Aorta (tissue), 5 donors: ENCODE results near the gene CMTM4. TPM values are rescaled to one million over a fixed set of nuclear protein-coding genes. Genes with fewer than 3 reads are reported as not detected.

ENCODE experiments used
- ATAC-seq: fragments of 200-7000 bp; cut with Tn5 transposase; one replicate; pipeline ENCODE4 v1.9.1; 2022; ENCODE audit warnings: moderate library complexity; ENCODE audit not compliant: low FRiP score
- DNase-seq, 2 donors: peaks; one replicate each; pipeline ENCODE4 v3.0.0-alpha.2; 2020
- H3K27ac ChIP-seq, 2 donors: one replicate each; pipeline ENCODE4 v1.5.1; 2013; ENCODE audit warnings: low read length in 2 of 2, mild to moderate bottlenecking in 2 of 2, moderate library complexity in 2 of 2, control low read depth in 1 of 2, inconsistent platforms in 1 of 2, low read depth in 1 of 2
- H3K27me3 ChIP-seq, 2 donors: one replicate each; pipeline ENCODE4 v1.6.1; 2013; ENCODE audit warnings: control low read depth in 1 of 2, low read length in 1 of 2, mild to moderate bottlenecking in 1 of 2, moderate library complexity in 1 of 2; ENCODE audit not compliant: insufficient read depth in 2 of 2, control insufficient read depth in 1 of 2
- H3K36me3 ChIP-seq, 2 donors: one replicate each; pipeline ENCODE4 v1.6.1; 2013; ENCODE audit warnings: control low read depth in 1 of 2, low read length in 1 of 2, mild to moderate bottlenecking in 1 of 2; ENCODE audit not compliant: insufficient read depth in 2 of 2, control insufficient read depth in 1 of 2
- H3K4me1 ChIP-seq, 2 donors: one replicate each; pipeline ENCODE4 v1.6.1; 2013; ENCODE audit warnings: low read length in 2 of 2, control low read depth in 1 of 2, mild to moderate bottlenecking in 1 of 2, moderate library complexity in 1 of 2; ENCODE audit not compliant: insufficient read depth in 2 of 2, control insufficient read depth in 1 of 2
- H3K4me3 ChIP-seq, 2 donors: one replicate each; pipeline ENCODE4 v1.5.1; 2013; ENCODE audit warnings: low read length in 2 of 2, control low read depth in 1 of 2, mild to moderate bottlenecking in 1 of 2
- H3K9me3 ChIP-seq: one replicate; pipeline ENCODE4 v1.6.1; 2013; ENCODE audit warnings: mild to moderate bottlenecking, low read length; ENCODE audit not compliant: control insufficient read depth
- WGBS, 2 donors: extraction: QIAGEN DNeasy Blood & Tissue Kit; methylation state at CpG; one replicate each; pipeline ENCODE4 v1.1.7; 2013; 5-methylcytosine and 5-hydroxymethylcytosine counted together
- intact Hi-C, 2 donors: fragments of 100-400 bp; cut with DNase I; formaldehyde crosslinking; loops; one replicate each; pipeline versions ENCODE4 v1.14.2 to v1.15.0; 2022
- polyA plus RNA-seq, 2 donors: library from polyadenylated mRNA; stranded (reverse); fragments of 200-250 nt; gene quantifications; one replicate each; pipeline ENCODE4 v1.2.3, GENCODE V29; 2013
- total RNA-seq, 2 donors: library from RNA; stranded (reverse); fragmentation: NEBNext Ultra II Directional; extraction: Animal tissue kit (Norgen Biotek cat#: 25700); gene quantifications; one replicate each; pipeline ENCODE4 v1.2.1, GENCODE V29; 2021
- donor health status: healthy with polysubstance abuse.
- donor health status: Bipolar disorder and iron deficiency.
- donor health status: DM: no; HTN: no; CAD: no.
- donor health status: DM: no; HTN: no; CAD: no.
- donor health status: DM: yes; HTN: yes; CAD: no.

CMTM4 gene
- total and polyA plus RNA-seq, 4 donors: 8.9 to 24.9 (median 13.5) TPM

DNA sequence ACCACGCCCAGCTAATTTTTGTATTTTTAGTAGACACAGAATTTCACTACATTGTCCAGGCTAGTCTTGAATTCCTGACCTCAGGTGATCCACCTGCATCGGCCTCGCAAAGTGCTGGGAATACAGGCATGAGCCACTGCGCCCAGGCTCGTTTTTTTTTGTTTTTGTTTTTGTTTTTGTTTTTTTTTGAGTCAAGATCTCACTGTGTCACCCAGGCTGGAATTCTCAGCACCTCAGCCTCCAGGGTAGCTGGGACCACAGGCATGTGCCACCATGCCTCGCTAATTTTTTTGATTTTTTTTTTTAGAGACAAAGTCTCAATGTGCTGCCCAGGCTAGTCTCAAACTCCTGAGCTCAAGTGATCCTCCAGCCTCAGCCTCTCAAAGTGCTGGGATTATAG lies 17.5 kb upstream of the CMTM4 start:
- intact Hi-C loops: no loop called here
- 83 to 85% methylated on average over 6 of the region's 6 CpGs for WGBS, 2 donors
- H3K27me3 ChIP-seq: no peaks in the 10 kb centered on the region
- no peak overlapping the region for H3K4me3 ChIP-seq
- no peak overlapping the region for H3K27ac ChIP-seq
- no peak for ATAC-seq
- peaks cover 0 to 2% of the 10 kb centered on the region in 2 donors for H3K36me3 ChIP-seq
- no peaks in the 10 kb centered on the region for H3K4me1 ChIP-seq
- peaks cover 2% of the 10 kb centered on the region for H3K9me3 ChIP-seq
- no peak for DNase-seq

DNA sequence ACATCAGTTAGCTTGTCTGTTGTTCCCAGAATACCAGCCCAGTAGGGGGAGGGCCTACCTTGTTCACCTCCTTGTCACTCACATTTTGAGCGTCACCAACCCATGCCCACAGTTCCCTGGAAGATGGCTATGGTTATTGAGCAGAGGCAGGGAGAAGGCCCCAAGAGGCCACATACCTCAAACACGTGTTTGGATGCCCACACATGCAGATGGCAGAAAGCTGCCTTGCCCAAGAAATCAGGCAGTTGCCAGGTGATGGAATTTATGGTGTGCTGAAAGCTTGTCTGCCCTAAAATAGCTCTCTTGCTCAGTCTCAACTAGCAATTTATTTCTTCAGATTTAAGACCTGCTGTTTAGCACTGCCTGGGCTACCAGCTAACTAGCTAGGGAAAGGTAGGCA lies 16.5 kb upstream of the CMTM4 start:
- 17 to 23% methylated on average over 2 of the region's 2 CpGs for WGBS, 2 donors
- intact Hi-C loops: no loop called here
- no peak overlapping the region for H3K27ac ChIP-seq
- no peak overlapping the region for H3K4me3 ChIP-seq
- H3K27me3 ChIP-seq: no peaks in the 10 kb centered on the region
- H3K9me3 ChIP-seq: peaks cover 2% of the 10 kb centered on the region
- no peak for DNase-seq
- H3K36me3 ChIP-seq: peaks cover 0 to 2% of the 10 kb centered on the region in 2 donors
- H3K4me1 ChIP-seq: no peaks in the 10 kb centered on the region
- peak; percentile 33 for ATAC-seq

DNA sequence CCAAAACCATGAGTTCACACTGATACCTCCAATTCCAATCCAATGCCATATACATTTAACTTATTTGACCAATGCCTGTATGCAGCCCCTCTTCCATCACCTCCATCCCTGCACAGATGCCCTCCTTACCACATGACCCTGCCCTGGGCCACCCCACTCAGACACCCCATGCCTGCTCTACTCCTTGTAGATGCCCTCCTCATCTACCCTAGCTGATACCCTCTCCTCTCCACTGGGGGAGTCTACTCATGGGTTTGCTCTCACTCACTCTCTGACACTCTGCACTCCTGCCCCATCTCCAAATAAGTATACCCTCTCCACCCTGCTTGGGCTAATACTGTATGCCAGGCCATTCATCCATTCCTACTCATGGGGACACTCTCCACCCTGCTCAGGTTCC lies 16.0 kb upstream of the CMTM4 start:
- H3K27me3 ChIP-seq: no peaks in the 10 kb centered on the region
- H3K9me3 ChIP-seq: peaks cover 2% of the 10 kb centered on the region
- DNase-seq: no peak
- ATAC-seq: no peak
- intact Hi-C loops: no loop called here
- H3K4me1 ChIP-seq: no peaks in the 10 kb centered on the region
- H3K36me3 ChIP-seq: no peaks in the 10 kb centered on the region
- H3K4me3 ChIP-seq: no peak overlapping the region
- H3K27ac ChIP-seq: no peak overlapping the region

DNA sequence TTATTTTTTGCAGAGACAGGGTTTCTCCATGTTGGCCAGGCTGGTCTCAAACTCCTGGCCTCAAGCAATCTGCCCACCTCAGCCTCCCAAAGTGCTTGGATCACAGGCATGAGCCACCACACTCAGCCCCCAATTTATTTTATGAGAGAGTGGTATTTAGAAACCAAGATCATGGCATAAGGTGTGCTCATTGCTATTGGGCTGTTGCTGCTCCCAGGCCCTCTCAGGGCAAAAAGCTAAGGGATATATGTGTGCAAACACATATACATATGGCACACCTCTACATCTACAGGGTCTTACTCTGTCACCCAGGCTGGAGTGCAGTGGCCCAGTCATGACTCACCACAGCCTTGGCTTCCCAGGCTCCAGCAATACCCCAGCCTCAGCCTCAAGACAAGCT lies 15.0 kb upstream of the CMTM4 start:
- H3K36me3 ChIP-seq: no peaks in the 10 kb centered on the region
- no peak for ATAC-seq
- H3K27ac ChIP-seq: no peak overlapping the region
- H3K9me3 ChIP-seq: peaks cover 2% of the 10 kb centered on the region
- no peak overlapping the region for H3K4me3 ChIP-seq
- no peaks in the 10 kb centered on the region for H3K27me3 ChIP-seq
- H3K4me1 ChIP-seq: peaks cover 0 to under 1% of the 10 kb centered on the region in 2 donors
- intact Hi-C loops: no loop called here
- DNase-seq: no peak

DNA sequence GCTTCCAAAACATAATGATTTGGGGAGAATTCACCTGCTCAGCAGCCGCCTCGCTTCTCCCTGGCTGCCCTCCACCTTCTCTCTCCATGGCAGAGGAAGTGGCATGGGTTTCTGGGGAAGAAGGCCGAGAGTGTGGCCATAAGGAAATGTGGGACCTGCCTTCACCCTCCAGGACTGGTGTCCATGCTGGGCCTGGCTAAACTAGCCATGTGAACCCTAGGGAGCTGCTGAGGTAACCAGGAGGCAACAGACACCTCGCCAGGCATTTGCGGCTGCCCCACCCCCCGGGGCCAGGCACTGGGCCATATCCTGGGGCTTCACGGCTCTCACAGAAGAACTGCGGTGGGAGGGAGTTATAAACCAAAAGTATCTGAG lies 9.9 kb upstream of the CMTM4 start:
- Histone ChIP-seq H3K4me1 (peaks cover 3 to 4% of the 10 kb centered on the region in 2 donors), H3K27ac (peak overlapping the region in 1 of 2 donors; percentile 37), H3K4me3 (no peak overlapping the region), H3K27me3 (no peaks in the 10 kb centered on the region), H3K36me3 (no peaks in the 10 kb centered on the region), H3K9me3 (no peaks in the 10 kb centered on the region)
- 26 to 32% methylated on average over 8 of the region's 8 CpGs for WGBS, 2 donors
- ATAC-seq: peak; percentile 9
- intact Hi-C loops: no loop called here
- DNase-seq: no peak

DNA sequence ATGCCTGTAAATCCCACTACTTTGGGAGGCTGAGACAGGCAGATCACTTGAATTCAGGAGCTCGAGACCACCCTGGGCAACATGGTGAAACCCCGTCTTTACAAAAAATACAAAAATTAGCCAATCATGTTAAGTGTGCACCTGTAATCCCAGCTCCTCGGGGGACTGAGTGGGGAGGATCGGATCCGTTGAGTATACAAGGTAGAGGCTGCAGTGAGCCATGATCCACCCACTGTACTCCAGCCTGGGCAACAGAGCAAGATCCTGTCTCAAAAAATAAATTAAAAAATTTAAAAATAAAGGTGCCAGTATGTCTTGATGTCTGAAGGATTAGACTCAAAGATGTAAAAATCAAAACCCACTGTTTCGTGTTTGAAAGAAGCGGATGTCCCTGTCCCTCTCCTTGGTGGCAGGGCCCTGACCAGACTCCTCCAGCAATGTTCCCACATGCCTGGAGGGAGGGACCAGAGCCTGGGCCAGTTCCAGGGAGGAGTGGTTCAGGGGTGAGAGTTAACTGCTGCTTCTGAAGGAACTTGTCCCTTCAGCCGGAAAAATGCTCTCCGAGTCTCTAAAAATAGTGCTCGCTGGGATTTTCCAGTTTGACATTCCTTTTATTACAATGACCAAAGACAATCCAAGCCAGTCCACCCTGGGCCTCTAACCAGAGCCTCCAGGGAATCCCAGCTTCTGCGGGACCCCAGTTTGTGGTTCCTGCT lies 9.4 kb upstream of the CMTM4 start:
- intact Hi-C loops: no loop called here
- Histone ChIP-seq H3K9me3 (no peaks in the 10 kb centered on the region), H3K4me3 (no peak overlapping the region), H3K4me1 (peaks cover 3 to 4% of the 10 kb centered on the region in 2 donors), H3K27me3 (no peaks in the 10 kb centered on the region), H3K36me3 (no peaks in the 10 kb centered on the region), H3K27ac (peak overlapping the region in 1 of 2 donors; percentile 37)
- DNase-seq: peak; percentile 87 to 92
- ATAC-seq: peak; percentile 83
- 39 to 43% methylated on average over 11 of the region's 11 CpGs for WGBS, 2 donors

DNA sequence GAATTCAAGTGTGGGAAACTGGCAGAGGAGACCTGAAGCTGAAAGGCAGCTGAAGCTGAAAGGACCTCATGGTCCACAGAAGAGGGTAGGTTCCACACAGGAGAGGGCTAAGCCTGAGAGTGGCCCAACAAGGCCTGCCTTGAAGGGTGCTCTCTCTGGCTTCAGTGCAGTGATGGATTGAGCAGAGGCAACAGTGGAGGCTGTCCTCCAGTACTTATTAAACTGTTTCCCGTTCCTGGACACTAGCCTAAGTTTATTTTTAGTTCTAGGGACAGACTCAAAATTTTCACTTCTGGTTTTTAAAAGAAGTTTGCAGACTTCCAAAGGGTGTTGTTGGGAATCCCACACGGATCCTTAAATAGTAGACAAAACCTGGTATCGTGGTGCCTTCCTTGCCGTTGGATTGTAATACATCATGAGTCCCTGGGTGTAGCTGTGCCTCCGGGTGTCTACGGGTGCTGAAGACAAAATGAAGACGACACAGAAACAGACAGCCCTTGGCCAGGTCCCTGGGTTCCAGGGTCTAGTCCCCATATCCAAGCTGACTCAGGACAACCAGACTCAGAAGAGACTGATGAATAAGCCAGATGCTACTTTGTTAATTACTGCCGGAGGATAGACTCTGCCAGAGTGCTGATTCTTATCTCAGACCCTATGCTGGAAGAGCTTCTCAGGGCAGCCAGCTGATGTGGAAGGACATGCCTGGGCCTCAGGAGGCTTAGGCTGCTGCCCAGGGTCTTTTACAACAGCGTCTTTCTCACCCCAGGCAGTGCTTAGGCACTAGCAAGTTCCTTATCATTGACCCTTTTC lies 7.1 kb upstream of the CMTM4 start:
- Histone ChIP-seq H3K4me1 (peaks cover 3 to 4% of the 10 kb centered on the region in 2 donors), H3K9me3 (no peaks in the 10 kb centered on the region), H3K36me3 (no peaks in the 10 kb centered on the region), H3K27me3 (no peaks in the 10 kb centered on the region), H3K4me3 (no peak overlapping the region), H3K27ac (peak overlapping the region in 1 of 2 donors; percentile 48)
- ATAC-seq (peak; percentile 63), DNase-seq (no peak)
- intact Hi-C loops: no loop called here
- WGBS, 2 donors: 13 to 14% methylated on average over 9 of the region's 9 CpGs

DNA sequence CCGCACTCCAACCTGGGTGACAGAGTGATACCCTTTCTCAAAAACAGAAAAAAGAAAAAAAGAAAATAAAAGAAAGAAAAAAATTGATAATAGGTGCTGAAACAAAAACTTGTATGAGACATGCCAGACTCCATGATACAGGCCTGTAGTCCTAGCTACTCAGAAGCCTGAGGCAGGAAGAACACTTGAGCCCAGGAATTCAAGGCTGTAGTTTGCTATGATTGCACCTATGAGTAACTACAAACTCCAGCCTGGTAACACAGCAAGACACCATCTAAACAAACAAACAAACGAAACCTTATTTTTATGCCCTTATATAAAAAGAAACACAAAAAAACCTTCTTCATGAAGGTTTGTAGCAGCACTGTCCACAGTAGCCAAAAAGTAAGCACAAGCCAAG lies 5.0 kb upstream of the CMTM4 start:
- no peak for DNase-seq
- 96 to 98% methylated on average over 2 of the region's 2 CpGs for WGBS, 2 donors
- Histone ChIP-seq H3K4me3 (no peak overlapping the region), H3K4me1 (peaks cover 3% of the 10 kb centered on the region in 2 donors), H3K27ac (no peak overlapping the region), H3K36me3 (no peaks in the 10 kb centered on the region), H3K27me3 (no peaks in the 10 kb centered on the region), H3K9me3 (no peaks in the 10 kb centered on the region)
- intact Hi-C loops: no loop called here
- ATAC-seq: no peak

DNA sequence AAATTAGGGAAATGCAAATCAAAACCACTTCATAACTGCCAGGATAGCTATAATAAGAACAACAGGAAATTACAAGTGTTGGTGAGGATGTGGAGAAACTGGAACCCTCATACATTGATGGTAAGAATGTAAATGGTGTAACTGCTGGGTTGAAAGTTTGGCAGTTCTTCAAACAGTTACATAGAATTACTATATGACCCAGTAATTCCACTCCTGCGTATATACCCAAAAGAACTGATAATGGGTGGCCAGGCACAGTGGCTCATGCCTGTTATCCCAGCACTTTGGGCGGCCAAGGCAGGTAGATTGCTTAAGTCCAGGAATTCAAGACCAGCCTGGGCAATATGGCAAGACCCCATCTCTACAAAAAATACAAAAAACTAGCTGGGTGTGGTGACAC lies 4.5 kb upstream of the CMTM4 start:
- Histone ChIP-seq H3K27me3 (no peaks in the 10 kb centered on the region), H3K27ac (no peak overlapping the region), H3K36me3 (no peaks in the 10 kb centered on the region), H3K4me1 (peaks cover 0 to 3% of the 10 kb centered on the region in 2 donors), H3K4me3 (no peak overlapping the region), H3K9me3 (no peaks in the 10 kb centered on the region)
- DNase-seq (no peak), ATAC-seq (no peak)
- intact Hi-C loops: no loop called here
- WGBS, 2 donors: 92 to 98% methylated on average over 2 of the region's 2 CpGs
